Panc1 (cell line): ENCODE data around the gene CLECL1. TPM values are rescaled to one million over a fixed set of nuclear protein-coding genes. Genes with fewer than 3 reads are reported as not detected.

ENCODE experiments used
- ATAC-seq: fragments of 200-7000 bp; cut with Tn5 transposase; 2 replicates; pipeline ENCODE4 v1.9.1; 2020; ENCODE audit warnings: mild to moderate bottlenecking, moderate library complexity
- BruUV-seq: library from RNA; stranded (reverse); fragments of 400-500 nt; replicated peaks from 2 replicates; lab custom pipeline; 2021; lab: Mats Ljungman, UMichigan
- CTCF ChIA-PET: fragments of 300-600 bp; sonication (Branson Sonifier 250); formaldehyde crosslinking; loops from one replicate; lab custom pipeline; 2022; ENCODE audit warnings: antibody characterized with exemption; lab: Charles Lee
- POLR2A ChIA-PET: fragments of 300-600 bp; sonication (Branson Sonifier 250); formaldehyde crosslinking; loops from one replicate; lab custom pipeline; 2022; ENCODE audit warnings: antibody characterized with exemption; lab: Charles Lee
- DNase-seq: peaks from one replicate; pipeline ENCODE4 v3.0.0-alpha.2; 2010; ENCODE audit warnings: low read depth, low spot score
- H3K27ac ChIP-seq: 2 replicates; pipeline ENCODE4 v1.5.1; 2011; ENCODE audit warnings: mild to moderate bottlenecking, low read length, inconsistent platforms
- H3K27me3 ChIP-seq: fragments of 200-500 bp; sonication (Bioruptor generic); 2 replicates; pipeline ENCODE4 v1.6.0; 2014; ENCODE audit warnings: low read length, inconsistent platforms; ENCODE audit not compliant: control insufficient read depth, insufficient read depth
- H3K36me3 ChIP-seq: fragments of 200-500 bp; sonication (Bioruptor generic); 2 replicates; pipeline ENCODE4 v1.5.1; 2014; ENCODE audit warnings: inconsistent platforms, mild to moderate bottlenecking, low read length, moderate library complexity; ENCODE audit not compliant: control insufficient read depth, insufficient read depth
- H3K4me1 ChIP-seq: 2 replicates; pipeline ENCODE4 v1.5.1; 2011; ENCODE audit warnings: inconsistent platforms, mild to moderate bottlenecking, low read length, moderate library complexity; ENCODE audit not compliant: control insufficient read depth, insufficient read depth
- H3K4me3 ChIP-seq, 2 experiments: 2 replicates each; pipeline ENCODE4 v1.5.1; 2011 to 2012; ENCODE audit warnings: low read depth in 2 of 2, low read length in 2 of 2, mild to moderate bottlenecking in 2 of 2, inconsistent platforms in 1 of 2, moderate library complexity in 1 of 2
- H3K9me3 ChIP-seq: fragments of 200-500 bp; sonication (Bioruptor generic); 2 replicates; pipeline ENCODE4 v1.5.1; 2014; ENCODE audit warnings: low read depth, mild to moderate bottlenecking, inconsistent platforms, low read length, moderate library complexity; ENCODE audit not compliant: control insufficient read depth, insufficient read depth
- CTCF ChIP-seq: fragments of 450-650 bp; IDR thresholded peaks from 2 replicates; pipeline ENCODE4 v1.5.1; 2017; ENCODE audit warnings: mild to moderate bottlenecking
- POLR2AphosphoS5 ChIP-seq: IDR thresholded peaks from 2 replicates; pipeline ENCODE4 v1.6.1; 2012; ENCODE audit warnings: mild to moderate bottlenecking, low read depth, low read length, moderate library complexity
- REST ChIP-seq, 2 experiments: IDR thresholded peaks; 2 replicates each; pipeline ENCODE4 v1.6.1; 2011 to 2012; ENCODE audit warnings: low read depth in 2 of 2, control low read depth in 1 of 2, low read length in 1 of 2, mild to moderate bottlenecking in 1 of 2, moderate library complexity in 1 of 2; ENCODE audit not compliant: insufficient read depth in 1 of 2
- SIN3A ChIP-seq: IDR thresholded peaks from 2 replicates; pipeline ENCODE4 v1.6.1; 2012; ENCODE audit warnings: low read depth, mild to moderate bottlenecking, low read length, moderate library complexity, borderline replicate concordance; ENCODE audit not compliant: insufficient read depth
- TCF7L2 ChIP-seq: IDR thresholded peaks from 2 replicates; pipeline ENCODE4 v1.6.1; 2011; ENCODE audit warnings: mild to moderate bottlenecking, low read depth, low read length, inconsistent platforms
- in situ Hi-C: cut with HindIII; loops from 2 replicates; pipeline ENCODE4 v1.10.0; 2016; ENCODE audit warnings: low sequenced_read_pairs, low pct_unique_long_range_greater_than_20kb
- intact Hi-C: fragments of 100-400 bp; cut with micrococcal nuclease; formaldehyde crosslinking; loops from one replicate; pipeline ENCODE4 v1.10.0; 2022; ENCODE audit not compliant: unreplicated experiment
- total RNA-seq: library from RNA; stranded (reverse); gene quantifications from one replicate; pipeline ENCODE4 v1.2.1, GENCODE V29; 2021; ENCODE audit not compliant: unreplicated experiment

Gene CLECL1
- total RNA-seq, 1 experiment from 2014 or later: not detected

GRCh38 chr12:9710584-9711375 is 22.1 kb downstream of the CLECL1 start:
- H3K9me3 ChIP-seq: no peaks in the 10 kb centered on the region
- BruUV-seq: no TSS peak
- CTCF ChIA-PET: no interaction called here

GRCh38 chr12:9708853-9709252 is 24.0 kb downstream of the CLECL1 start:
- Histone ChIP-seq H3K9me3 (no peaks in the 10 kb centered on the region), H3K27me3 (no peaks in the 10 kb centered on the region), H3K36me3 (no peaks in the 10 kb centered on the region), H3K4me1 (no peaks in the 10 kb centered on the region), H3K4me3 (no peak overlapping the region), H3K27ac (no peak overlapping the region)
- DNase-seq (no peak), ATAC-seq (no peak)
- TF ChIP-seq POLR2AphosphoS5: no peak
- TF ChIP-seq REST (IDR thresholded peaks at IDR 0.05; ENCODE audit: insufficient read depth in 1 of 2, low read depth in 2 of 2, low read length in 1 of 2): no peak
- no peak for TF ChIP-seq CTCF
- no peak for TF ChIP-seq SIN3A
- no peak for TF ChIP-seq TCF7L2
- no TSS peak for BruUV-seq
- in situ Hi-C loops (no loop called here), intact Hi-C loops (loop anchor here (1.0 to 10.0 kb wide), 2 partner anchors 75 to 374 kb away; no protein-coding TSS in a partner anchor)
- POLR2A ChIA-PET: no interaction called here
- CTCF ChIA-PET: interaction anchor here (0.9 kb wide), 1 partner anchor 74 kb away, joined by 4 read pairs; no protein-coding TSS in a partner anchor

More at GRCh38 chr12:9710584-9711375, 22.1 kb downstream of the CLECL1 start:
- Histone ChIP-seq H3K36me3 (no peaks in the 10 kb centered on the region), H3K27ac (no peak overlapping the region), H3K4me3 (no peak overlapping the region), H3K27me3 (no peaks in the 10 kb centered on the region), H3K4me1 (no peaks in the 10 kb centered on the region)
- no peak for ATAC-seq
- no peak for DNase-seq
- in situ Hi-C loops (no loop called here), intact Hi-C loops (no loop called here)
- POLR2A ChIA-PET: no interaction called here
- TF ChIP-seq SIN3A (no peak), CTCF (no peak), REST (IDR thresholded peaks at IDR 0.05; ENCODE audit: insufficient read depth in 1 of 2, low read depth in 2 of 2, low read length in 1 of 2) (no peak), POLR2AphosphoS5 (no peak), TCF7L2 (no peak)
